NCI-H1105 treated with DMSO at 0.1 percent for 48 hours (cell line): ENCODE data around the gene VGLL3.
"Not testable (repeated sequence)": the region's sequence is repeated elsewhere in the genome, so short reads cannot be mapped to it uniquely, and the experiment has no call there.

Experiments
- DNase-seq: peaks from one replicate; lab custom pipeline; 2025; lab: John Stamatoyannopoulos, UW

Gene VGLL3, protein sequence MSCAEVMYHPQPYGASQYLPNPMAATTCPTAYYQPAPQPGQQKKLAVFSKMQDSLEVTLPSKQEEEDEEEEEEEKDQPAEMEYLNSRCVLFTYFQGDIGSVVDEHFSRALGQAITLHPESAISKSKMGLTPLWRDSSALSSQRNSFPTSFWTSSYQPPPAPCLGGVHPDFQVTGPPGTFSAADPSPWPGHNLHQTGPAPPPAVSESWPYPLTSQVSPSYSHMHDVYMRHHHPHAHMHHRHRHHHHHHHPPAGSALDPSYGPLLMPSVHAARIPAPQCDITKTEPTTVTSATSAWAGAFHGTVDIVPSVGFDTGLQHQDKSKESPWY

DNA sequence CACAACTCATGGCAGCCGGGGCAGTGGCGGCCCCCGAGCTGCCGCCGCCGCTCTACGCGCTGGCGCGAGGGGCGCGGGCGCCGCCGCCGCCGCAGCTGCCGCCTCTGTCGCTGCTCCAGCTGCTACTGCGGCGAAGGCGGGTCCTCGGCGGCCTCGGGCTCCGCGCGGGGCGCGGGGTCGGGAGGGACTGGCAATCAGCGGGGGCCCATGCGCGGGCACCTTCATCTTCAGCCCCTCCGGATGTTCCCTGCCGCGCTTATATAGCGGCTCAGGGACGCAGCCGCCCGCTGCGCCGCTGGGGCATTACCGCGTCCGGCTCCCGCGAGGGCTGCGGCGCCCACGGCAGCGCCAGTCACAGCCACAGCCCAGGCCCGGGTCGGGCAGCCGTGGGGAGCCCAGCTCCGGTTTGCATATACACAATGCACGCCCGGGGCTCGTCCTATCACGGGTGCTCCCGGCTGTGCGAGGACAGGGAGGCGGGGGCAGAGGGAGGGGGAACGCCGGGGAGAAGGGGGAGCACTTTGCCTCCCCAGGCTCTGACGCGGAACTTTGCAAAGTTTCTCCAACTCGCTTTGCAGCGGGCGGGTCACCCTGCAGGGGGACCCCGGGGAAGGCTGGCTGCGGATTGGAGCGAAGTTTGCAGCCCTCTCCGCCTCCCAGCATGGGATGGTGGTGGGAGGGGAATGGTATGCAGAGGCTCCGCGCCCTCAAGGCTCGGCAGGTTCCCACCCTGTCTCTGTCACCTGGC is at the start of gene VGLL3:
Gene VGLL3 (minus strand): TSS at position 416 of the 748 bp plus-strand sequence. CDS start 406 bp downstream, at position 10.
- peak; percentile 32 for DNase-seq

DNA sequence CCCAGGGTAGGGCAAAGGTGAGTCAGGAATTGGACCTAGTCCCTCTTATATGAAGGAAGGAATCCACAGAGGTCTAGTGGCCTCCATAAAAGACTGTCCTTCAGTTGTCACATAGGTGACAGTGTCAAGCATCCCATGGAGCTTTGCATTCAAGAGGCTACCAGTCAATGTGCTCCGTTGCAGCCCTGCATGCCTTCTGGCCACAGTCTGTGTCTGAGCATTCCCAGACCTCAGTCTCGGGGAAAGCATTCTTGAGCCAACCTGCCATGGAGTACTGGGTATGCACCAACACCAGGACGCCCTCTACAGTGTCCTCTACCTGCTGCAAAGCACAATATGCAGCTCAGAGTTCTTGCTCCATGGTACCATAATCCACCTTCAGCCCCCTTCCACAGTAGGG is 46.7 kb upstream of the VGLL3 start:
- no peak for DNase-seq

DNA sequence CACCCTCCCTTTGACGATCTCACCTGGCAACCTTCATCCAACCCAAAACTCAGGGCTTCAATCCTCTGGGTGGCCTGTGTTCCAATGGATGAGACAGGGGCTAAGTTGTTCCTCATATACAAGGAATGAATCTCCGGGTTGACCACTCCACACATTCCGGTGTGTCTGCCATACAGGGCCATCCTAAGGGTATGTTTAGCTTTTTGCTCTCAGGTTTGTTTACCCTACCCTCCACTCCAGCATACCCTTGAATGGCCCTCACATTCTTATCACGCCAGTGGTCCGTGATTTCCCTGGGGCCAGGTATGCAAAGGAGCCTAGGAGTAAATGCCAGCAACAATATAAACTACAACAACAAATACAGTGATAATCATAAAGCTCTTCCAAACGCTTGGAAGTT is 45.7 kb upstream of the VGLL3 start:
- DNase-seq: no peak

DNA sequence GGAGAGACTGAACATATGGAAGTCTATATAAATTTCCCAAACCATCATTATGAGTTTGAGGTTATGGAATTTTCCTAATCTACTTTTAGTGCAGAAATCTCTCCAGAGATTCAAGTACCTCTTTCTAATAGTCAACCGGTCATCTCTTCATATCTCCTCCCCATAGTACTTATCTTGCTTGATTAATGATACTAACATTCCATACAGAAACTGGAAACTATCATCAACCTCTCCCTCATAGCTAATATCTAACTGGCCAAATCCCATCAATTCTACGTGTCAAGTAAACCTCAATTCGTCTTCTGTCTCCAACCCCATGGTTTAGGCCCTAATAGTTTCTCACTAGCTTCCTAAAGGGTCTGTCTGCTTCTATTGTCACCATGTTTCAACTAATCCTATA is 44.4 kb upstream of the VGLL3 start:
- DNase-seq: no peak

DNA sequence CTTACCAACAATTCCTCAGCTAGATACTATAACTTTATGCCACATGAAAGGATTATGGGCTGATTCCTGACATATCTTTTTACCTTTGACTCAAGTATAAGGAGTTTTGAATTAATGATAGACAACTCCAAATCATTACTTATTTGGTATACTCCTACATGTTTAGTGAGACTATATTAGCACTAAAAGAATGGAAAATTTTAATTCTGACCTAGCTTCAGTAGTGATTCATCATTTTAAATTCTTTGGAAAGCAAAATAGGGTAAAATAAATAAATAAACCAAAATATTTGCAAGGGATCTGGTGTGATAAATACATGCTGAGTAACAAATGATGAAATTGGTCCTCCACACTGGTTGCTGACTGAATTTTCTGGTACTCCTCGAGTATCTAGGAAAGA is 42.3 kb upstream of the VGLL3 start:
- no peak for DNase-seq

DNA sequence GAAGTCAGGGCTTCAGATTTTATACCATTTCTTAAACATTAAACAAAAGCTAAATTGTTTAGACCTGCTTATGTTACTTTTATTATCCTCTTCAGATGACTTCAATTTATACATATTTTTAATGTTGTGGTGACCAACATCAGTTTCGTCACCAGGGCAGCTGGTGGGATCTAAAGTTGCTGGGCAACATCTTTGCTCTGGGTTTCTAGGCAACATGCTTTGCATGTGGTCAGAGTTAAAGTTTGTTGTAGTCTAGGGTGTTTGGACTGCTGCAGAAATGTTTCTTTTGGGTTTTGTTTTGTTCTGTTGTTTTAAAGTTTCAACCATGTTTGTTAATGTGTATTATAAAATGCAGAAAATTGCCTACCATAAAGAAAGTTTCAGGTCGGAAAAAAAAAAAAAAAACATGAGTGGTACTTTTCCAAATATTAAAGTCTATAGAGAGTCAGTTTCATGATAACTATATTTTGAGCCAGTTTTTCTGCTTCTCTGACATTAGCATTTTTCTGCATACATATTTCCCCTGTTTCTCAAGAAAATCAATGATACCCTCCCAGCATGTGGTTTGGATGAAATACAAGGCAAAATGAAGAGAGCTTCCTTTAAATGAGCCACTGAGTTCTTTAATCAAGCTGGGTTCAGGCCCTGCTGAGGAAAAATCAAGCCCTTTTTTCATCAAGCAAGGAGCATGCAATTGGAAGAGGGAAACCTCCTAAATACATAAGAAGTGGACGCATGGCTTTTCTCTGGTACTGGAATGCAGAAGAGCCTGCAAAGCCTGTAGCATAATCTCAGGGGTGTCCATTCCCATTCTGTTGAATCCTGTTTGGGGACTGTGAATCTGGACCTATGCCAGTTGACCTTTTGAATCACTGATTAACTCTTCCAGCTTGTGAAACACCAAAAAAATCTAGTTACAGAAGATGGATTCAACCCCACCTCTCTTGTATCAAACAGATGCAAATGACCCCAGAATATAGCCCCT is 35.0 kb upstream of the VGLL3 start:
- no peak for DNase-seq

DNA sequence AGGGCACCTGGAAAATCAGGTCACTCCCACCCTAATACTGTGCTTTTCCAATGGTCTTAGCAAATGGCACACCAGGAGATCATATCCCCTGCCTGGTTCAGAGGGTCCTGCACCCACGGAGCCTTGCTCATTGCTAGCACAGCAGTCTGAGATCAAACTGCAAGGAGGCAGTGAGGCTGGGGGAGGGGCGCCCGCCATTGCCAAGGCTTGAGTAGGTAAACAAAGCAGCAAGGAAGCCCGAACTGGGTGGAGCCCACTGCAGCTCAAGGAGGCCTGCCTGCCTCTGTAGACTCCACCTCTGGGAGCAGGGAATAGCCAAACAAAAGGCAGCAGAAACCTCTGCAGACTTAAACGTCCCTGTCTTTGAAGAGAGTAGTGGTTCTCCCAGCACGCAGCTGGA is 26.4 kb upstream of the VGLL3 start:
- not testable (repeated sequence) for DNase-seq

DNA sequence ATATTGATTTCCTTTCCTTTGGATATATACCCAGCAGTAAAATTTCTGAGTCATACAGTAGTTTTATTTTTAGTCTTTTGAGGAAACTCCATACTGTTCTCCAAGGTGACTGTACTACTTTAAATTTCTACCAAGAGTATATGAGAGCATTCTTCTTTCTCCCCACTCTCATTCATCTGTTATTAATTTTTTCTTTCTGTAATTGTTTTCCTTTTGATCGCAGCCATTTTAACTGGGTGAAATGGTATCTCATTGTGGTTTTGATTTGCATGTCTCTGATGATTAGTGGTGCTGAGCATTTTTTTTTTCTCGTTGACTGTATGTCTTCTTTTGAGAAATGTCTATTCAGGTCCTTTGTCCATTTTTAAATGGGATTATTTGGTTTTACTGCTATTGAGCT is 18.3 kb upstream of the VGLL3 start:
- DNase-seq: no peak

DNA sequence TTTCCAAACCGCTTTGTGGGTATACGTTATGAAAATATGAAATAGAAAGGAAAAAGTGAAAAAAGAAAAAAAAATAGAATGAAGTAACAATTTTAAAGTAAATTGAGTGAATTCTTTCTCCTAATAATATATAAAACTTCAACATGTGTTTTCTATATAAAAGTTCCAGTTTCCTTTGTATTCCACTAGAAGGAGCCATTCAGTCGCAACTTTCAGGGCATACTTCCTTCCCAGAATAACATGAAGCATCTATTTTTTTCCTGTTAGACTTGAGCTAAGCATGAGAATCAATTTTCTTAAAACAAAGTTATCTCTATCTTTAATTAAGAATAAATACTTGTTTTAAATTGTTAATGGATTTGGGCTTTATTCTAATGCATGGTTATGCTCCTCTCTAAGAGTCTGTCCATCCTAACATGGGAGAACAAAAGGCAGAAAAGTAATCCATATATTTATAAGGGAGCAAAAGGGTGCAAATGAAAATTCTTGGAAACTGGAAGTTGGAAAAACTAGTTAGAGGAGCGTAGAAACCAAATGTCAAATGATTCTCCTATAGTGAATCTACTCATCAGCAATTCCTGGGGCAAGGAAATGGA is 16.0 kb upstream of the VGLL3 start:
- no peak for DNase-seq

DNA sequence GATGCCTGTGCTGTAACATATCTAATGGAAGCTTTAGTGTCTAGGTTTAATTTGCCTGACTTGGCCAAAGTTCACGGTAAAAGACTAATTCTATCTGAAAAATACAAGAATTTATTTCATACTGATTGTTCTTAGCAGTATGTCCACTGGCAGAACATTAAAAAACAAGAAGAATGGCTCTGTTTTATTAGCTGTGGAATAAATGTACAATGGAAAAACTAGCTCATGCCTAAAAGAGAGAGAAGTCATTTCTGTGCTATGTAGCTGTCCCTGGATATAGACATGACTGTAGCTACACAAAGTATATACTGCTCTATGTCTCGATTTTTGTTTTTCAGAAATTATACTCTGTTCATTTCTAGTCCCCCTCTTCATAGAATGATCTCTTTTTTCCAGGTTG is 13.9 kb upstream of the VGLL3 start:
- no peak for DNase-seq

DNA sequence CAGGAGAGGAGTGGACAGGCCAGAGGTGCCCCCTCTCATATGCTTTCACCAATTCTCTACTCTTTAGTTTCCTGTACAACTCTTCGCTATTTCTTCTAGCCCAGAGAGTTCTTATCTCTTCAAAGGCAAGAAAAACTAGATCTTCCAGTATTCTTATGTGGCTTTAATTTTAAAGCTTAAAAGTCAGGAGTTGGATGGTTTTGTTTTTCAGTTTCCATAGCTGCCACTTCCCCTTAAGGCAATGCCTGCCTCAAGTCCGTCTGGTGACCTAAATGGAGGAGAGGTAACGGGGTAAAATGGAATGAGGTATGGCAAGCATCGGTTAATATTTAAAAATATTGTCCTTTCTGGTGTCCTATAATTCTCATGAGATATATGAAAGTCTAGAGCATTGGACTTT is 11.4 kb upstream of the VGLL3 start:
- no peak for DNase-seq

DNA sequence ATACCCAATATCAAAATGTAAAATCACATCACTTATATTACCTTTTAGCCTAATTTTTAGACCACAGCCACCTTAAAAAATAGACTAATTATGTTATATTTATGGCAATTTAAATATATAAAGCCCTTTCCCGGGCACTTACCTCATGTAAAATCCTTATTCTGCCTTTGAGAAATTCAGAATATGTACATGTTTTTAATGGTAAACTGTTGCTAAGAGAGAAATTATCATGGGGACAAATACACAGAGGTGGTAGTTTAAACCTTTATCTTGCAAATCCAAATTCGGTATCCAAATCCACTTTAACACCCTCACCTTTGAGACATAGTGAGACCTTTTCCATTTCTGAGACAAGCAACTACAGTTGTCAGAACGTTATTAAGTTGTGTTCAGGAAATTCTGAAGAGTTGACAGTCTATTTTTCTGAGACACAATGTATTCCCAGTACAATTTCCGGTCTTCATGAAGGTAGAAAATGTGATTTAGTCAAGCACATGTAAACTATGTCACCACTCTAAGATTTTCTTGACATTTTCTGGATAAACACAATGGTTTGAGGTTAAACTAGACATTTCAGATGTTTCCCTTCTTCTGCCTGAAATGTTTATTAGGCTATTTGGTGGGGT is 10.6 kb upstream of the VGLL3 start:
- DNase-seq: no peak

DNA sequence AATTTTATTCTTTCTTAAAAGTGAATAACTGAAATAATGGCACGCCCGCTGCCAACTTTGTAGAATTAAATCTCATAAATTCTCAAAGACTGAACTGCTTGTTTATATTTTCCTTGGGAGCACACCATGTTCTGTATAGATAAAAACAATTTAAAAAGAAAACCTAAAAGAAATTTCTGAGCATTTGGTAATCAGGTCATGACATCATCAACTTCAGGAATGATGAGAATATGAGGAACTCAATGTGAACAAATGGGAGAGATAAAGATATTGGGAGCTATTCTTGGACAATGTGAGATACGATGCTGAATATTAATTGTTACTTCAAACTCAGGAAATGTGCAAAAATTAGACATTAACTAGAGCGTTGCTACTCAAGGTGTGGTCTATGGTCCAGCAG is 10.0 kb upstream of the VGLL3 start:
- DNase-seq: no peak

DNA sequence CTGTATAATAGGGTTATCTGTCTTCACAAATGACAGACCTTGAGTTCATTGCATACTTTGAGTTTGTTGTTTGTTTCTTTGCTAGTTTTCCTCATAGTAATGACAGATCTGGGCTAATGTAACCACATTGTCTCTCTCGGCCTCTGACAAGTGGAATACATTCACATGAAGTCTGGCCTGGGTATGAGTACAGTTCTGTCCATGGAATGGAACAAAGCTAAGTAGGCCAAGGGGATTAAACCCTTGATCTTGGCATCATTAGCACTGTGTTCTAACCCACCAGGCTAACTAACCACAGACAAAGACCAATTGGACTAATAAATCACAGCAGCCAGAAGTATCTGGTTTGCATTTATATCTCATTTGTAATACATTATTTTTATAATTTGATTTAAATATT is 7.6 kb upstream of the VGLL3 start:
- no peak for DNase-seq

DNA sequence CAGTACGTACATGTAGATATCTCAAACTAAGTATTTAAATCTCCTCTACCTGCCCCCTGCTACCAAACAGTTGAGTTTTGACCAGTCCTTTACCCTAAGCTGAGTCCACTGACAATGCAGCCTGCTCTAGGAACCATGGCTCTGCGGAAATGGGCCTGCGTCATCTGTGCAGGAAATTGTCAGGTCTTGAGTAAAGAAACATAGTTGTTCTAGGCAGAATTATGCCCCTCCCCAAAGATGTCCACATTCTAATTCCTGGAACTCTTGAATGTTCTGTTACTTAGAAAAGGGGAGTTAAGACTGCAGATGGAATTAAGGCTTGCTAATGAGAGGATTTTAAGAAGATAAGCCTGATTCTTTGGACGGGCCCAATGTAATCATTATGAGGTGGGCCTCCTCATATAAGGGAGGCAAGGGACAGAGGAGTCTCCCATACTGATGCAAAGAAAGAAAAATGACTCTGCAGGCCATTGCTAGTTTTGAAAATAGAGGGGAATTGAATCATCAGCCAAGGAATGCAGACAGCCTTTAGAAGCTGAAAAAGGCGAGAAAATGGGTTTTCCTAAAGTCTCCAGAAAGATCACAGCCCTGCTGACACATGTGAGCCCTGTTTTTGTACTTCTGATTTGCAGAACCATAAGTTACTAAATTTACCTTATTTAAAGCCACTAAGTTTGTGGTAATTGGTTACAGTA is 5.5 kb upstream of the VGLL3 start:
- no peak for DNase-seq

DNA sequence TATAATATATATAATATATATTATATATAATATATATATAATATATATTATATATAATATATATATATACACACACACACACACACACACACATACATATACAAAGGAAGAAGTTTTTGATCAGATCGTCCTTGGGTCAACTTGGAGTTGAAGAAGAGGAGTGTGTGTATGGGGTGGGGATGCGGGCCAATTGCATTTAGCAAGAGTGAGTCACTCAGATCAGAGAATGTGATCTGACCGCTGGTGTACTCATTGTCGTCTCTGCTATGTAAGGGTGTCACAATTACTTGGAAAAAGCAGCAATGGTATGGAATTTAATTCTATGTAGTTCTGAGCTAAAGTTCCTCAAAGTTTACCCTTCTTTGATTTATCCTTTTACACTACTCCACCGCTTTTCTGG is 4.6 kb upstream of the VGLL3 start:
- no peak for DNase-seq

DNA sequence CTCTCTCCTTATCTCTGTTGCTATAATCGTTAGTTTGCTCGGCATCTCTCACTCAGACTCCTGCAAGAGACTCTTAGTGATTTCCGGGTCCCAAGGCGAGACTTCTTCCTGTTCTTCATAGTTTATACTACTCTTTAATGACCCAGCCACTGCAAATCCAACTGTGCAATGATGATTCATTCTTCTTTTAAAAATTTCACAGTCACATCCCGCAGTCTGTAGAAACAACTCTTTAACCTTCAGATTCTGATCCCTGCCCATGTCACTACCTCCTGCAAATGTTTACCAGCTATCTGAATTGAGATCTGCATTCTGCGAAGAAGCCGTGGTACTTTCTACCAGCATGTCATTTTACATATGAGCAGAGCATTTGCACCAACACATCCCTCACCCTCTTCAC is 2.8 kb upstream of the VGLL3 start:
- no peak for DNase-seq

DNA sequence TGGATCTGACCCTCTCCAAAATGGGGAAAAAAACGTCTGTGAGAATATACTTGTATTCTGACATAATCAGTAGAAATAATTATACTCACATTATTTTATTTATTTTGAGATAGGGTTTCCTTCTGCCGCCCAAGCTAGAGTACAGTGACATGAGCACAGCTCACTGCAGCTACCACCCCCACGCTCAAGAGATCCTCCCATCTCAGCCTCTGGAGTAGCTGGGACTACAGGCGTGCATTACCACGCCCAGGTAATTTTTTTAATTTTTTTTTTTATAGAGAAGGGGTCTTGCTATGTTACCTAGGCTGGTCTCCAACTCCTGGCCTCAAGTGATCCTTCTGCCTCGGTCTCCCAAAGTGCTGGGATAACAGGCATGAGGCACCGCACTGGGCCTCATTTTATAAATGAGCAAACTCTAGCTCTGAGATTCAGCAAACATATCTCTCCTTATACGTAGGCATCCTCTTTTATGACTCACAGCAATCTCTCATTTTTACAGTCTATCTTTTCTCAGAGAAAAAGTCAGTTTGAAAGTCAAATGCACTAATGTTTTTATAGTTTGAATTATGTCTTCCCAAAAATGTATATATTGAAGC is 989 bp upstream of the VGLL3 start:
- no peak for DNase-seq

DNA sequence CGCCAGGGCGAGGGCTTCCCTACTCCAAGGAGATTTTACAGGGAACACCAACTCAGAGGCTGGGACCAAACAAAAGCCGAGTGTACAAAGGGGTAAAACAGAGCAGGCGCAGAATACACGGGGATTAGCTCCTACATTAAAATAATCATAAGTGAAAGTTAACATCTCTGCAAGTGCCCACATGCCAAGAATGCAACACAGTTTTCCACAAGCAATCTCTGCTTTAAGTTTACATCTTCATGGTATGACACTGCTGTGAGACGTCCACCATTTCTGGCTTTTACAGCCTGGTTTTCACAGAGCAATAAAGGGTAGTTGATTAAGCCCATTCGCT is 500 bp upstream of the VGLL3 start:
- no peak for DNase-seq

DNA sequence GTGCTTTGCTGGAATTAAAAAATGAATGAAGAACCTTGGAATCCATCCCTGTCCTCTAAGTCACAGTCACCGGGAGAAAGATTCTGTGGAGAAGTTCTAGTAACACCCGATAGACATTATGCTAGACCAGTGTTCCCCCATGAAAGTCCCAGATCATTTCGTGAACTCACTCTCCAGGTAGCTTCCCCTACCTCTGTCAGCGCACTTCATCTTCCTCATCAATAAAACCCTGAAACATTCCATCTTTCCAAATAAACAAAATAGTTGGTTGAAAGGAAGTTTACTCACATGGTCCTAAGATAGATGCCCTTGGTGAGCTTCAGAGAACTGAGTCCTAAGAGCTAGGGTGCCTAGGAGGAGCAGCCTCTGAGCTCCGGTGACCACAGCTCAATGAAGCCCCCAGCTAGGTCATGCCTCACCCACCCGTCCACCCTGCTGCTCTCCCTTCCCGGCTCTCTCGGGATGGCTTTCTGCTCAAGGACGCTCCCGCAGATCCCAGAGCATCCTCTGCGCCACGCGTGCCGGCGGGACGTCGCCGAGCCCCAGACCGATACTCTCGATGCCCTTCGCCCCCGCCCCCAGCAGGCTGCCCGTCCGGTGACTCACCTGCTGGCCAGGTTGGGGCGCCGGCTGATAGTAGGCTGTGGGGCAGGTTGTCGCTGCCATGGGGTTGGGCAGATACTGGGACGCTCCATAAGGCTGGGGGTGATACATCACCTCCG is 776 bp downstream of the VGLL3 start:
- no peak for DNase-seq
